Stromal cell of bone marrow (primary cell): ENCODE results near the gene SLC25A11.

ENCODE experiments used
- DNase-seq: peaks from one replicate; pipeline ENCODE4 v3.0.0-alpha.2; 2012; ENCODE audit warnings: low read depth

The SLC25A11 gene

GRCh38 chr17:4895657-4896331 lies 44.1 kb downstream of the SLC25A11 start:
- no peak for DNase-seq

- no peak for DNase-seq
Observed at GRCh38 chr17:4895121-4895520, 44.7 kb downstream of the SLC25A11 start.

- DNase-seq: no peak
Observed at GRCh38 chr17:4893721-4894560, 45.9 kb downstream of the SLC25A11 start.

- DNase-seq: no peak
Observed at GRCh38 chr17:4893272-4893671, 46.6 kb downstream of the SLC25A11 start.

- DNase-seq: no peak
Observed at GRCh38 chr17:4892499-4893221, 47.2 kb downstream of the SLC25A11 start.

- no peak for DNase-seq
Observed at GRCh38 chr17:4891411-4892410, 48.1 kb downstream of the SLC25A11 start.

- DNase-seq: no peak
Observed at GRCh38 chr17:4887581-4887980, 52.3 kb downstream of the SLC25A11 start.
